Transverse colon (tissue), 4 donors: ENCODE measurements around the gene NNMT.

Experiments
- CTCF ChIP-seq, 5 experiments: fragments of 200-600 bp in 3 of 5; fragments of 450-650 bp in 2 of 5; sonication (generic) in 3 of 5; IDR thresholded peaks; 1 replicate in 2 of 5; 2 replicates in 3 of 5; pipeline ENCODE4 v1.5.1; 2016 to 2017; ENCODE audit warnings: antibody characterized with exemption in 5 of 5, inconsistent platforms in 3 of 5, mild to moderate bottlenecking in 2 of 5, moderate library complexity in 1 of 5
- EP300 ChIP-seq: sonication (generic); formaldehyde crosslinking; IDR thresholded peaks from one replicate; pipeline ENCODE4 v1.6.1; 2017; ENCODE audit warnings: antibody characterized with exemption, low read depth
- POLR2AphosphoS5 ChIP-seq, 3 donors: sonication (generic); formaldehyde crosslinking; IDR thresholded peaks; one replicate each; pipeline ENCODE4 v1.6.1; 2016; ENCODE audit warnings: antibody characterized with exemption in 3 of 3

- TF ChIP-seq EP300 = no peak
- TF ChIP-seq CTCF (IDR thresholded peaks at IDR 0.05) = no peak
- TF ChIP-seq POLR2AphosphoS5 (IDR thresholded peaks at IDR 0.05) = no peak
Measured at GRCh38 chr11:114298710-114299109, 2.5 kb downstream of the NNMT start.
